Activated naive CD4-positive, alpha-beta T cell treated with anti-CD3 and anti-CD28 coated beads, Interleukin-2, amount 50 U/mL, for 72 hours (primary cell): ENCODE data around the gene SPI1. TPM values are rescaled to one million over a fixed set of nuclear protein-coding genes. Genes with fewer than 3 reads are reported as not detected.
"Not testable (repeated sequence)": the region's sequence is repeated elsewhere in the genome, so short reads cannot be mapped to it uniquely, and the experiment has no call there.

Source experiments
- ATAC-seq, 2 donors: fragments of 150-1000 bp; cut with Tn5 transposase; 2 replicates each; pipeline ENCODE4 v1.10.0; 2021; ENCODE audit warnings: mild to moderate bottlenecking in 2 of 2, moderate library complexity in 2 of 2
- DNase-seq, 2 donors: peaks; one replicate each; pipeline ENCODE4 v3.0.0; 2021 to 2022; ENCODE audit warnings: low spot score in 2 of 2
- H3K27ac Mint-ChIP-seq, 2 donors: one replicate each; pipeline ENCODE4 v1.8.0; 2022; ENCODE audit warnings: mild to moderate bottlenecking in 2 of 2, mixed read lengths in 2 of 2
- H3K36me3 Mint-ChIP-seq, 2 donors: one replicate each; pipeline ENCODE4 v1.8.0; 2022; ENCODE audit warnings: mixed read lengths in 2 of 2
- H3K9me3 Mint-ChIP-seq, 2 donors: one replicate each; pipeline ENCODE4 v1.8.0; 2022; ENCODE audit warnings: mixed read lengths in 2 of 2
- total RNA-seq, 2 donors: library from RNA; stranded (reverse); gene quantifications; one replicate each; pipeline ENCODE4 v1.2.3, GENCODE V29; 2022

Gene SPI1
- total RNA-seq, 2 donors from 2014 or later, result 0.20 TPM; not detected in 1

DNA sequence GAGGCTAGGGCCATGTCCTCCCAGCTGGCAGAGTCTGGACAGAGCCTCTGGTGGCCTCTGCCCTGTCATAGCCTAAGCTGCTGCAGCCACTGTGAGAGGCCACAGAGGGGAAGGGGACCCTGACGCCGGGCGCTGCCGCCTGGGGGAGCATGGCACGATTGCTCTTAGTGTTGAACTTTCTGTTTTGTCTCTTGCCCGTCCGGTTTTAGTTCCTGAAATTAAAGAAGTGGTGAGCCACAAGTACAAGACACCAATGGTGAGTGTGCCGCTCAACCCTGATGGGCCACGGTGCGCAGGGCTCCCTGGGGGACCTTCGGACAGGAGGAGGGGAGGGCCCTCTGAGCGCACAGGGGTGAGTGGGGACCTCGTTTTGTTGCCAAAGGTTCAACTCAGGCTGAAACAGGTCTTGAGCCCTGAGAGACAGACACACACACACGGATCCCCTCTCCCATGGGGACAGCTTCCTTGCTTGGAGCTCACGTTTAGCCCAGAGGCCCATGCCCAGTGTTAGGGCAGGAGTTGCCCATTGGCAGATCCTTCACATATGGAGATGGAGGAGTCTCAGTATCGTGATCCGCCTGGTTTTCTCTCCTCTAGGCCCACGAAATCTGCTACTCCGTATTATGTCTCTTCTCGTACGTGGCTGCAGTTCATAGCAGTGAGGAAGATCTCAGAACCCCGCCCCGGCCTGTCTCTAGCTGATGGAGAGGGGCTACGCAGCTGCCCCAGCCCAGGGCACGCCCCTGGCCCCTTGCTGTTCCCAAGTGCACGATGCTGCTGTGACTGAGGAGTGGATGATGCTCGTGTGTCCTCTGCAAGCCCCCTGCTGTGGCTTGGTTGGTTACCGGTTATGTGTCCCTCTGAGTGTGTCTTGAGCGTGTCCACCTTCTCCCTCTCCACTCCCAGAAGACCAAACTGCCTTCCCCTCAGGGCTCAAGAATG, 49.6 kb downstream of the SPI1 start:
- no peak for ATAC-seq
- H3K9me3 Mint-ChIP-seq, result no peaks in the 10 kb centered on the region
- H3K27ac Mint-ChIP-seq, result peak overlapping the region; percentile 36 to 79
- DNase-seq, result no peak
- peaks cover 0 to 6% of the 10 kb centered on the region in 2 donors for H3K36me3 Mint-ChIP-seq

GRCh38 chr11:47327949-47328348, 50.4 kb downstream of the SPI1 start:
- Mint-ChIP-seq H3K27ac (peak overlapping the region; percentile 75 to 79), H3K36me3 (peaks cover 0 to 6% of the 10 kb centered on the region in 2 donors), H3K9me3 (no peaks in the 10 kb centered on the region)
- DNase-seq, result no peak
- ATAC-seq, result no peak

DNA sequence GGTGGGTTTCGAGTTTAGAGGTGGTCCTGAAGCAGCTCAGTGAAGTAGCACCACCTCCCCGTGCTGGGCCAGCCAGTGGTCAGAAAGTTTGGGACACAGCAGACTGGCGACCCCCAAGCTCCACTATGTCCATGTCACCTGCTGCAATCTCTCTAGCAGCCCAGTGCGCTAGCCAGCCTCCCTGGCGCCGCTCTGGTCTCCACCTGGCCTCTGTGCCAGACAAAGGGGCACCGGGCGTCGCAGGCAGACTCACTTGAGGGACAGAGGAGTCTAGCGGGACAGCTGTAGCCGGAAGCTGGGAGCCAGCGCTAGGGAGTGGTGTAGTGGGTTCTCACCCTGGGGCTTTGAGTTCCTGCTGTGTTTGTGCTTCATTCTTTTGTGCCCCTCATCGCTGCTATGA, 51.3 kb downstream of the SPI1 start:
- Mint-ChIP-seq H3K9me3 (no peaks in the 10 kb centered on the region), H3K27ac (peak overlapping the region; percentile 79), H3K36me3 (peaks cover 0 to 6% of the 10 kb centered on the region in 2 donors)
- ATAC-seq (no peak), DNase-seq (no peak)

GRCh38 chr11:47326198-47326597, 52.1 kb downstream of the SPI1 start:
- Mint-ChIP-seq H3K27ac (peak overlapping the region; percentile 27 to 79), H3K36me3 (peaks cover 0 to 6% of the 10 kb centered on the region in 2 donors), H3K9me3 (no peaks in the 10 kb centered on the region)
- DNase-seq, result no peak
- no peak for ATAC-seq

DNA sequence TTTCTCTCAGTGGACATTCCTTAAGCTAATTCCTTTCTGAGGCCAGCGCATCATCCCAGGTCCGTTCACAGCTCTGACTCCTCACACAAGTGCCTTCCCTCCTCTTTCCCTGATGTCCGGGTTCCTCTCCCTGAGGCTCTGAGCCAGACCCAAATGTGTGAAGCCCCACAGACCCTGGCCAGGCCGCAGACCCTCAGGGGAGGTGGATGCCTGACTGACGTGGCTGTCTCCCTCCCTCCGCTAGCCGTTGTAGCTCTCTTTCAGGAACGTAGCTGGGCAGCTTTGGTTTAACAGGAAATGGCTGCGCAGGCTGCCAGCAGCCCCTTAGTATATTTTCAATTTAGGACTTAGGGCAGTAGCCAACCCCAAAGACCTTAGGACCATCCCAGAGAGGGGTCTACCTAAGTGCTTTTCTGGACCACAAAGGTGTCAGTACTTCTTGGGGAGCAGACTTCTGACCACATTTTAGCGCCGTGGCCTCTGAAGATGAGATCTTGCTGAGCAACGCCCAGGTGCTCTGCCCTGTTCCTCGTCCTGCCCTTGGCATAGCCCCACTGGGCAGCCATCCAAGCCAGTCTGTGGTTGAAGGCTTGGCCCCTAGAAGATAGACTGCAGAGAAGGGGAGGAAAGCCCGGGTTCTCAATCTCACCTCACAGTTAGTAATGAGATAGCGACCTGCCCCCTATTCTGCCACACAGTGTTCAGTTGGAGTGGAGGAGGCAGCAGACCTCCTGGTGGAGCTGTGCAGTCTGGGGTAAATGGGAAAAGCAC, 52.9 kb downstream of the SPI1 start:
- Mint-ChIP-seq H3K27ac (peak overlapping the region; percentile 1 to 79), H3K9me3 (no peaks in the 10 kb centered on the region), H3K36me3 (peaks cover 0 to 6% of the 10 kb centered on the region in 2 donors)
- ATAC-seq (no peak), DNase-seq (no peak)

- Mint-ChIP-seq H3K36me3 (peaks cover 0 to 6% of the 10 kb centered on the region in 2 donors), H3K27ac (no peak overlapping the region), H3K9me3 (no peaks in the 10 kb centered on the region)
- ATAC-seq (no peak), DNase-seq (no peak)
Measured at GRCh38 chr11:47324520-47324919, 53.8 kb downstream of the SPI1 start.

- H3K9me3 Mint-ChIP-seq, result no peaks in the 10 kb centered on the region
Measured at GRCh38 chr11:47318166-47318565, 60.2 kb downstream of the SPI1 start.

GRCh38 chr11:47317064-47317828, 61.1 kb downstream of the SPI1 start:
- peak; percentile 59 to 88 for ATAC-seq
- peak overlapping the region in 1 of 2 donors; percentile 79 for H3K27ac Mint-ChIP-seq
- H3K9me3 Mint-ChIP-seq, result no peaks in the 10 kb centered on the region
- no peak for DNase-seq
- H3K36me3 Mint-ChIP-seq, result peaks cover 0 to 11% of the 10 kb centered on the region in 2 donors

More at GRCh38 chr11:47318166-47318565, 60.2 kb downstream of the SPI1 start:
- DNase-seq (no peak), ATAC-seq (no peak)
- H3K36me3 Mint-ChIP-seq, result peaks cover 0 to 11% of the 10 kb centered on the region in 2 donors
- peak overlapping the region in 1 of 2 donors; percentile 33 for H3K27ac Mint-ChIP-seq

DNA sequence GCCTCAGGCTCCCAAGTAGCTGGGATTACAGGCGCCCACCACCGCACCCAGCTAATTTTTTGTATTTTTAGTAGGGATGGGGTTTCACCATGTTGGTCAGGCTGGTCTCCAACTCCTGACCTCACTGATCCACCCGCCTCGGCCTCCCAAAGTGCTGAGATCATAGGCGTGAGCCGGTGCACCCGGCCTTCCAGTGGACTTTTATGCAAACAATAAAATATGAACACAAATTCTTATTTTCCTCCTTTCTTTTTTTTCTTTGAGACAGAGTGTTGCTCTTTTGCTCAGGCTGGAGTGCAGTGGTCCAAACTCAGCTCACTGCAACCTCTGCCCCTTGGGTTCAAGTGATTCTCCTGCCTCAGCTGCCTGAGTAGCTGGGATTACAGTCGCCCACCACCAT, 61.8 kb downstream of the SPI1 start:
- not testable (repeated sequence) for ATAC-seq, H3K9me3 Mint-ChIP-seq, DNase-seq
- Mint-ChIP-seq H3K27ac (peak overlapping the region in 1 of 2 donors; percentile 79), H3K36me3 (peaks cover 0 to 11% of the 10 kb centered on the region in 2 donors)

- no peak for DNase-seq
- no peak for ATAC-seq
- H3K36me3 Mint-ChIP-seq, result peaks cover 0 to 11% of the 10 kb centered on the region in 2 donors
- H3K27ac Mint-ChIP-seq, result no peak overlapping the region
- H3K9me3 Mint-ChIP-seq, result no peaks in the 10 kb centered on the region
Measured at GRCh38 chr11:47314992-47315391, 63.4 kb downstream of the SPI1 start.

GRCh38 chr11:47308050-47308823, 70.1 kb downstream of the SPI1 start:
- ATAC-seq (no peak), DNase-seq (no peak)
- no peaks in the 10 kb centered on the region for H3K9me3 Mint-ChIP-seq
- peaks cover 15 to 17% of the 10 kb centered on the region in 2 donors for H3K36me3 Mint-ChIP-seq
- H3K27ac Mint-ChIP-seq, result peak overlapping the region in 1 of 2 donors; percentile 62

DNA sequence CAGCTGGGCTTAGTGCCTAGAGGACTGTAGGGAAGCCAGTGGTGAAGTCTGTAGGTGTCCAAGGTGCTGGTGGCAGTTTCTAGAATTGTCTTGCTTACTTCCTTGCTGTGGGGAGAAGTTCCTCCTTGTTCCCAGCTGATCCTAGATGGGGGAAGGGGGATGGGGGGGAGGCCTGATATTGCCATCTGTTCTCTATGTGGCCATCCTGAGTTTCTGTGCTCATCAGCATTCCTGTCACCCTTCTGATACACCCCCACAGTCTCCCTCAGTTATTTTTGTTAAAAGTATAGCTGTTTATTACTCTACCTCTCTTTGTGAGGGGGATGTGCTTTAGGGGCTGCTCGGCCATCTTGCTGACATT, 71.9 kb downstream of the SPI1 start:
- no peak for ATAC-seq
- no peak for DNase-seq
- peaks cover 31 to 34% of the 10 kb centered on the region in 2 donors for H3K36me3 Mint-ChIP-seq

GRCh38 chr11:47305734-47306483, 72.4 kb downstream of the SPI1 start:
- no peak overlapping the region for H3K27ac Mint-ChIP-seq
- ATAC-seq (peak in 1 of 2 donors; percentile 24), DNase-seq (peak in 1 of 2 donors; percentile 18)
- H3K9me3 Mint-ChIP-seq, result peaks cover 7 to 8% of the 10 kb centered on the region in 2 donors
- H3K36me3 Mint-ChIP-seq, result peaks cover 37 to 40% of the 10 kb centered on the region in 2 donors

More for the DNA sequence above, 71.9 kb downstream of the SPI1 start:
- peaks cover 7 to 8% of the 10 kb centered on the region in 2 donors for H3K9me3 Mint-ChIP-seq
- peak overlapping the region in 1 of 2 donors; percentile 72 for H3K27ac Mint-ChIP-seq
